Neutrophil (primary cell): ENCODE measurements around the gene NSG1.

Experiments used
- H3K27ac ChIP-seq: fragments of 200-600 bp; sonication (generic); 2 replicates; pipeline ENCODE4 v1.5.1; 2016; ENCODE audit warnings: mild to moderate bottlenecking, moderate library complexity
- H3K27me3 ChIP-seq: fragments of 200-600 bp; sonication (generic); 2 replicates; pipeline ENCODE4 v1.6.0; 2016; ENCODE audit warnings: mild to moderate bottlenecking
- H3K36me3 ChIP-seq: fragments of 200-600 bp; sonication (generic); 2 replicates; pipeline ENCODE4 v1.5.1; 2017
- H3K4me1 ChIP-seq, 2 experiments: fragments of 200-600 bp in 1 of 2; sonication (generic) in 1 of 2; 1 replicate in 1 of 2; 2 replicates in 1 of 2; pipeline versions ENCODE4 v1.5.1 to v1.6.1; 2013 to 2016; ENCODE audit warnings: low read depth in 1 of 2, low read length in 1 of 2, mild to moderate bottlenecking in 1 of 2, moderate library complexity in 1 of 2; ENCODE audit not compliant: control insufficient read depth in 1 of 2, insufficient read depth in 1 of 2
- H3K4me3 ChIP-seq, 2 experiments: fragments of 200-600 bp in 1 of 2; sonication (generic) in 1 of 2; 1 replicate in 1 of 2; 2 replicates in 1 of 2; pipeline ENCODE4 v1.5.1; 2013 to 2016; ENCODE audit warnings: low read depth in 1 of 2, low read length in 1 of 2, mild to moderate bottlenecking in 1 of 2, moderate library complexity in 1 of 2
- H3K9me3 ChIP-seq: fragments of 200-600 bp; sonication (generic); 2 replicates; pipeline ENCODE4 v1.5.1; 2016
- CTCF ChIP-seq: fragments of 200-600 bp; sonication (generic); IDR thresholded peaks from 2 replicates; pipeline ENCODE4 v1.5.1; 2016; ENCODE audit warnings: antibody characterized with exemption

Gene NSG1

GRCh38 chr4:4426511-4427120 lies 39.7 kb downstream of the NSG1 start:
- Histone ChIP-seq H3K4me3 (no peak overlapping the region), H3K27me3 (no peaks in the 10 kb centered on the region), H3K9me3 (no peaks in the 10 kb centered on the region), H3K4me1 (no peaks in the 10 kb centered on the region), H3K27ac (no peak overlapping the region), H3K36me3 (peaks cover 54% of the 10 kb centered on the region)
- no peak for TF ChIP-seq CTCF

- Histone ChIP-seq H3K27me3 (no peaks in the 10 kb centered on the region), H3K27ac (no peak overlapping the region), H3K9me3 (no peaks in the 10 kb centered on the region), H3K36me3 (peaks cover 51% of the 10 kb centered on the region), H3K4me3 (no peak overlapping the region), H3K4me1 (no peaks in the 10 kb centered on the region)
- TF ChIP-seq CTCF = no peak
These were observed 40.4 kb downstream of the NSG1 start for GRCh38 chr4:4427121-4427870.

- Histone ChIP-seq H3K4me1 (no peaks in the 10 kb centered on the region), H3K36me3 (peaks cover 52% of the 10 kb centered on the region), H3K9me3 (no peaks in the 10 kb centered on the region), H3K27me3 (no peaks in the 10 kb centered on the region), H3K4me3 (no peak overlapping the region), H3K27ac (no peak overlapping the region)
- no peak for TF ChIP-seq CTCF
These were observed 41.0 kb downstream of the NSG1 start for GRCh38 chr4:4427886-4428285.

GRCh38 chr4:4428966-4429875 lies 42.3 kb downstream of the NSG1 start:
- H3K4me1 ChIP-seq = no peaks in the 10 kb centered on the region
- H3K27ac ChIP-seq = no peak overlapping the region
- H3K36me3 ChIP-seq = peaks cover 48% of the 10 kb centered on the region
- no peak for TF ChIP-seq CTCF
- H3K4me3 ChIP-seq = no peak overlapping the region
- no peaks in the 10 kb centered on the region for H3K9me3 ChIP-seq
- H3K27me3 ChIP-seq = no peaks in the 10 kb centered on the region

- no peak for TF ChIP-seq CTCF
- Histone ChIP-seq H3K27me3 (no peaks in the 10 kb centered on the region), H3K36me3 (peaks cover 49% of the 10 kb centered on the region), H3K4me3 (no peak overlapping the region), H3K4me1 (no peaks in the 10 kb centered on the region), H3K9me3 (no peaks in the 10 kb centered on the region), H3K27ac (no peak overlapping the region)
These were observed 43.7 kb downstream of the NSG1 start for GRCh38 chr4:4430492-4431195.
